Fibroblast of lung (primary cell): ENCODE measurements around the gene CFAP97D2.

Experiments
- EZH2 ChIP-seq: IDR thresholded peaks from 2 replicates; pipeline ENCODE4 v1.5.1; 2012; ENCODE audit warnings: low read length, control low read depth, mild to moderate bottlenecking; ENCODE audit errors: missing control alignments
- TF ChIP-seq, protein P1 (sequence below), 2 donors: IDR thresholded peaks in 1 of 2; conservative IDR thresholded peaks in 1 of 2; 1 replicate in 1 of 2; 2 replicates in 1 of 2; pipeline ENCODE4 v1.5.1; 2011 to 2012; ENCODE audit warnings: low read length in 2 of 2, control low read depth in 1 of 2, inconsistent platforms in 1 of 2, low read depth in 1 of 2, mild to moderate bottlenecking in 1 of 2

GRCh38 chr13:114202581-114202980 lies 23.5 kb downstream of the CFAP97D2 start:
- TF ChIP-seq, protein P1, sequence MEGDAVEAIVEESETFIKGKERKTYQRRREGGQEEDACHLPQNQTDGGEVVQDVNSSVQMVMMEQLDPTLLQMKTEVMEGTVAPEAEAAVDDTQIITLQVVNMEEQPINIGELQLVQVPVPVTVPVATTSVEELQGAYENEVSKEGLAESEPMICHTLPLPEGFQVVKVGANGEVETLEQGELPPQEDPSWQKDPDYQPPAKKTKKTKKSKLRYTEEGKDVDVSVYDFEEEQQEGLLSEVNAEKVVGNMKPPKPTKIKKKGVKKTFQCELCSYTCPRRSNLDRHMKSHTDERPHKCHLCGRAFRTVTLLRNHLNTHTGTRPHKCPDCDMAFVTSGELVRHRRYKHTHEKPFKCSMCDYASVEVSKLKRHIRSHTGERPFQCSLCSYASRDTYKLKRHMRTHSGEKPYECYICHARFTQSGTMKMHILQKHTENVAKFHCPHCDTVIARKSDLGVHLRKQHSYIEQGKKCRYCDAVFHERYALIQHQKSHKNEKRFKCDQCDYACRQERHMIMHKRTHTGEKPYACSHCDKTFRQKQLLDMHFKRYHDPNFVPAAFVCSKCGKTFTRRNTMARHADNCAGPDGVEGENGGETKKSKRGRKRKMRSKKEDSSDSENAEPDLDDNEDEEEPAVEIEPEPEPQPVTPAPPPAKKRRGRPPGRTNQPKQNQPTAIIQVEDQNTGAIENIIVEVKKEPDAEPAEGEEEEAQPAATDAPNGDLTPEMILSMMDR (conservative IDR thresholded peaks at IDR 0.05 in 1 of 2, IDR thresholded peaks at IDR 0.05 in 1 of 2; ENCODE audit: low read depth in 1 of 2, low read length in 2 of 2): no peak
- no peak for TF ChIP-seq EZH2
